ENCODE results near the gene KASH5.

GRCh38 chr19:49349567-49349966, 38.5 kb upstream of the KASH5 start:
- TF ChIP-seq POLR2AphosphoS5 (IDR thresholded peaks at IDR 0.05; ENCODE audit: insufficient read depth in 1 of 2, low read depth in 1 of 2) (no peak), CTCF (IDR thresholded peaks at IDR 0.05) (no peak), POLR2A (IDR thresholded peaks at IDR 0.05) (no peak)
